K562 (cell line): ENCODE results near the gene YIPF5. TPM values are rescaled to one million over a fixed set of nuclear protein-coding genes. Genes with fewer than 3 reads are reported as not detected.

Source experiments
- ATAC-seq: fragments of 200-7000 bp; cut with Tn5 transposase; 3 replicates; pipeline ENCODE4 v1.9.1; 2020; ENCODE audit warnings: moderate library complexity
- BruUV-seq: library from RNA; stranded (reverse); fragments of 400-500 nt; replicated peaks from 2 replicates; lab custom pipeline; 2021; lab: Mats Ljungman, UMichigan
- CTCF ChIA-PET: fragments of 300-600 bp; formaldehyde crosslinking; extraction: SDS; loops from one replicate; lab custom pipeline; 2021; ENCODE audit warnings: low intra/inter-chr PET ratio; lab: Yijun Ruan, JAX
- POLR2A ChIA-PET: fragments of 300-600, 350-650 bp; sonication (Branson Sonifier 250); formaldehyde crosslinking; extraction: SDS; loops from one replicate; lab custom pipeline; 2021; ENCODE audit warnings: antibody characterized with exemption, inconsistent platforms; lab: Yijun Ruan, JAX
- DNase-seq, 4 experiments: peaks; one replicate each; pipeline versions ENCODE4 v3.0.0 to v3.0.0-alpha.2; 2011 to 2018; ENCODE audit warnings: low spot score in 3 of 4, mixed read lengths in 3 of 4; ENCODE audit errors: extremely low read depth in 1 of 4
- FAIRE-seq: peaks from 2 replicates; lab custom pipeline; 2011; peaks lifted over from hg19 to GRCh38; lab: Jason Lieb, UNC
- H2AFZ ChIP-seq: 2 replicates; pipeline ENCODE4 v1.6.0; 2011; ENCODE audit warnings: low read depth, low read length, control low read depth, inconsistent platforms
- H3K27ac ChIP-seq: fragments of 200-600 bp; 3 replicates; pipeline ENCODE4 v1.8.0; 2011; ENCODE audit warnings: low read depth, mild to moderate bottlenecking, control low read depth, inconsistent platforms, low read length, moderate library complexity, mixed read lengths; ENCODE audit errors: extremely low read depth
- H3K27me3 ChIP-seq, 2 experiments: fragments of 300-600 bp in 1 of 2; 2 replicates in 1 of 2; 3 replicates in 1 of 2; pipeline versions ENCODE4 v1.6.0 to v1.8.0; 2011; ENCODE audit warnings: inconsistent platforms in 2 of 2, low read length in 2 of 2, mild to moderate bottlenecking in 1 of 2, mixed read lengths in 1 of 2, moderate library complexity in 1 of 2; ENCODE audit not compliant: control insufficient read depth in 2 of 2, insufficient read depth in 2 of 2
- H3K36me3 ChIP-seq: fragments of 300-600 bp; 3 replicates; pipeline ENCODE4 v1.8.0; 2011; ENCODE audit warnings: mild to moderate bottlenecking, low read length, inconsistent platforms; ENCODE audit not compliant: control insufficient read depth, insufficient read depth
- H3K4me1 ChIP-seq, 2 experiments: fragments of 200-600 bp in 1 of 2; replicated peaks in 1 of 2; 2 replicates in 1 of 2; 3 replicates in 1 of 2; pipeline versions ENCODE4 v1.5.1 to v1.8.0; 2011; ENCODE audit warnings: inconsistent platforms in 2 of 2, low read length in 2 of 2, mild to moderate bottlenecking in 1 of 2, mixed read lengths in 1 of 2, moderate library complexity in 1 of 2; ENCODE audit not compliant: control insufficient read depth in 2 of 2, insufficient read depth in 2 of 2
- H3K4me2 ChIP-seq: 2 replicates; pipeline ENCODE4 v1.6.1; 2011; ENCODE audit warnings: low read length, control low read depth, inconsistent platforms, mixed read lengths; ENCODE audit not compliant: insufficient read depth
- H3K4me3 ChIP-seq: fragments of 200-600 bp; sonication (generic), shearing (Covaris generic); 2 replicates; pipeline ENCODE4 v1.5.1; 2016; ENCODE audit warnings: control low read depth, inconsistent platforms
- H3K79me2 ChIP-seq: fragments of 200-600 bp; 3 replicates; pipeline ENCODE4 v1.8.0; 2011; ENCODE audit warnings: low read length, inconsistent platforms; ENCODE audit not compliant: control insufficient read depth, insufficient read depth
- H3K9ac ChIP-seq, 2 experiments: 2 replicates each; pipeline versions ENCODE4 v1.6.0 to v1.6.1; 2011; ENCODE audit warnings: low read depth in 2 of 2, low read length in 2 of 2, control low read depth in 1 of 2, inconsistent platforms in 1 of 2, mild to moderate bottlenecking in 1 of 2, mixed read lengths in 1 of 2; ENCODE audit not compliant: insufficient read depth in 1 of 2
- H3K9me1 ChIP-seq: one replicate; pipeline ENCODE4 v1.6.0; 2011; ENCODE audit warnings: inconsistent platforms, mild to moderate bottlenecking, low read length, moderate library complexity; ENCODE audit not compliant: control insufficient read depth, insufficient read depth
- H3K9me3 ChIP-seq: replicated peaks from 2 replicates; pipeline ENCODE4 v1.5.1; 2011; ENCODE audit warnings: low read depth, low read length, inconsistent platforms; ENCODE audit not compliant: control insufficient read depth, insufficient read depth
- H4K20me1 ChIP-seq: replicated peaks from 2 replicates; pipeline ENCODE4 v1.6.1; 2011; ENCODE audit warnings: low read length, inconsistent platforms, mixed read lengths; ENCODE audit not compliant: control insufficient read depth, insufficient read depth
- C11orf30 ChIP-seq: fragments of 450-650 bp; IDR thresholded peaks from 2 replicates; pipeline ENCODE4 v1.6.1; 2016; ENCODE audit warnings: low read depth, mild to moderate bottlenecking
- CBFB ChIP-seq: sonication (generic); formaldehyde crosslinking; IDR thresholded peaks from 2 replicates; pipeline ENCODE4 v1.4.0; 2020; ENCODE audit warnings: mild to moderate bottlenecking, missing genetic modification reagents
- MAFG ChIP-seq: fragments of 450-650 bp; conservative IDR thresholded peaks from 2 replicates; pipeline ENCODE4 v1.6.1; 2016; ENCODE audit warnings: missing genetic modification characterization, missing compliant biosample characterization
- PHF20 ChIP-seq: fragments of 450-650 bp; IDR thresholded peaks from 2 replicates; pipeline ENCODE4 v1.6.1; 2018; ENCODE audit not compliant: partially characterized antibody
- ZNF316 ChIP-seq: fragments of 450-650 bp; IDR thresholded peaks from 2 replicates; pipeline ENCODE4 v1.6.1; 2016
- WGBS: fragments of 100-300 bp; shearing (Covaris generic); methylation state at CpG from one replicate; pipeline ENCODE4 v1.1.6; 2016; ENCODE audit warnings: low coverage, mixed read lengths; ENCODE audit not compliant: insufficient coverage; ENCODE audit errors: missing lambda C conversion rate; 5-methylcytosine and 5-hydroxymethylcytosine counted together
- in situ Hi-C: fragments of 300-500 bp; cut with MboI; formaldehyde crosslinking; loops from 4 replicates; pipeline ENCODE4 v1.15.0; 2018; ENCODE audit warnings: inconsistent platforms, mixed read lengths
- intact Hi-C: fragments of 100-400 bp; cut with micrococcal nuclease; formaldehyde crosslinking; loops from 2 replicates; pipeline ENCODE4 v1.14.2; 2022
- polyA plus RNA-seq, 8 experiments: library from polyadenylated mRNA; depleted of rRNA in 4 of 8; stranded (reverse) in 5 of 8; unstranded in 3 of 8; fragments of >200 nt; fragmentation: Nextera tagmentation in 2 of 8; fragmentation: Illumina TruSeq in 1 of 8; extraction: Ambion mirVana in 2 of 8; extraction: Trizol in 1 of 8; gene quantifications; 2 replicates each; pipeline versions ENCODE4 v1.2.1 to v1.2.3, GENCODE V29; 2011 to 2014; ENCODE audit warnings: inconsistent platforms in 1 of 8, missing spikeins in 1 of 8
- total RNA-seq, 7 experiments: library from RNA; depleted of rRNA in 6 of 7; stranded (reverse); fragments of >200 nt in 6 of 7; fragmentation: Illumina TruSeq in 2 of 7; extraction: Trizol in 2 of 7; gene quantifications; 2 replicates each; pipeline versions ENCODE4 v1.2.1 to v1.2.3, GENCODE V29; 2011 to 2021; ENCODE audit warnings: low replicate concordance in 1 of 7
- TF ChIP-seq, protein P1 (sequence below): fragments of 450-650 bp; IDR thresholded peaks from 2 replicates; pipeline ENCODE4 v1.6.1; 2017; ENCODE audit warnings: antibody characterized with exemption, mild to moderate bottlenecking

Gene YIPF5
- total and polyA plus RNA-seq, 9 of the 15 experiments (the other 6 are each of a cell fraction or from before 2014, with no cell fraction given): 12.1 to 52.9 (median 33.7) TPM

DNA sequence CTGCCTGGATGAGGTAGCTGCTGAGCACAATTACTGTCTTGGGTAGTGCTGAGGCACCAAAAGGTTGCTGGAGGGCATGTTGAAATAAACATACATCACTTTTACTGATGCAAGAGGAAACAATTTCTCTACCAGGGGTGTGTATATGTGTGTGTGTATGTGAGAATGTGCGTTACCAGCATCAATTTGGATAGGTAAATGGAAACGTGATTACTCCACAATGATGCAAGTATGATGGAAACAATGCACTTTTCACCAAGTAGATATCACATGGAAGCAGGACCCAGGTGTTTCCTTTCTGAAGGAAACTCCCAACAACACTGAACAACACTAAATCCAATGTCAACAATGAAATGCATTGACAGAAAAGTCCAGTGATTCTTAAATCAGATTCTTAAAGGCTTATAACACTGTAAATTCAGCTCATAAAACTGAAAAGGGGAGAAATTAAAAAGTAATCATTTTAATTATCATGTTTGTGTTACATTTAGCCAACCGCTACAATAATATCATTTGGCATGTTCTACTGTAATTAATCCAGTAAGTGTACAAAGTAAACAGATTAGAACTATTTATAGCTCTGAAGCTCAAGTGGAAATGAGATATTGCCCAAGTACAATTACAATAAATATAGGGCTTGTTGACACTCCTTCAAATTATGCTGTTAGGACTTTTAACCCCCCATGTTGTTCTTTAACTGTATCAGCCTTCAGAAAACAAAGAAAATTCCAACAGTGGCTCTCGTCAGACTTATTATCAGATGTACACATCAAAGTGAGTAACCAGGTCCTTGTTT, 25.3 kb downstream of the YIPF5 start (continued):
- TF ChIP-seq, protein P1, sequence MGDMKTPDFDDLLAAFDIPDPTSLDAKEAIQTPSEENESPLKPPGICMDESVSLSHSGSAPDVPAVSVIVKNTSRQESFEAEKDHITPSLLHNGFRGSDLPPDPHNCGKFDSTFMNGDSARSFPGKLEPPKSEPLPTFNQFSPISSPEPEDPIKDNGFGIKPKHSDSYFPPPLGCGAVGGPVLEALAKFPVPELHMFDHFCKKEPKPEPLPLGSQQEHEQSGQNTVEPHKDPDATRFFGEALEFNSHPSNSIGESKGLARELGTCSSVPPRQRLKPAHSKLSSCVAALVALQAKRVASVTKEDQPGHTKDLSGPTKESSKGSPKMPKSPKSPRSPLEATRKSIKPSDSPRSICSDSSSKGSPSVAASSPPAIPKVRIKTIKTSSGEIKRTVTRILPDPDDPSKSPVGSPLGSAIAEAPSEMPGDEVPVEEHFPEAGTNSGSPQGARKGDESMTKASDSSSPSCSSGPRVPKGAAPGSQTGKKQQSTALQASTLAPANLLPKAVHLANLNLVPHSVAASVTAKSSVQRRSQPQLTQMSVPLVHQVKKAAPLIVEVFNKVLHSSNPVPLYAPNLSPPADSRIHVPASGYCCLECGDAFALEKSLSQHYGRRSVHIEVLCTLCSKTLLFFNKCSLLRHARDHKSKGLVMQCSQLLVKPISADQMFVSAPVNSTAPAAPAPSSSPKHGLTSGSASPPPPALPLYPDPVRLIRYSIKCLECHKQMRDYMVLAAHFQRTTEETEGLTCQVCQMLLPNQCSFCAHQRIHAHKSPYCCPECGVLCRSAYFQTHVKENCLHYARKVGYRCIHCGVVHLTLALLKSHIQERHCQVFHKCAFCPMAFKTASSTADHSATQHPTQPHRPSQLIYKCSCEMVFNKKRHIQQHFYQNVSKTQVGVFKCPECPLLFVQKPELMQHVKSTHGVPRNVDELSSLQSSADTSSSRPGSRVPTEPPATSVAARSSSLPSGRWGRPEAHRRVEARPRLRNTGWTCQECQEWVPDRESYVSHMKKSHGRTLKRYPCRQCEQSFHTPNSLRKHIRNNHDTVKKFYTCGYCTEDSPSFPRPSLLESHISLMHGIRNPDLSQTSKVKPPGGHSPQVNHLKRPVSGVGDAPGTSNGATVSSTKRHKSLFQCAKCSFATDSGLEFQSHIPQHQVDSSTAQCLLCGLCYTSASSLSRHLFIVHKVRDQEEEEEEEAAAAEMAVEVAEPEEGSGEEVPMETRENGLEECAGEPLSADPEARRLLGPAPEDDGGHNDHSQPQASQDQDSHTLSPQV: no peak
- no peak for TF ChIP-seq CBFB (CRISPR knock-in tag)
- TF ChIP-seq, all 486 proteins: peak for 0

DNA sequence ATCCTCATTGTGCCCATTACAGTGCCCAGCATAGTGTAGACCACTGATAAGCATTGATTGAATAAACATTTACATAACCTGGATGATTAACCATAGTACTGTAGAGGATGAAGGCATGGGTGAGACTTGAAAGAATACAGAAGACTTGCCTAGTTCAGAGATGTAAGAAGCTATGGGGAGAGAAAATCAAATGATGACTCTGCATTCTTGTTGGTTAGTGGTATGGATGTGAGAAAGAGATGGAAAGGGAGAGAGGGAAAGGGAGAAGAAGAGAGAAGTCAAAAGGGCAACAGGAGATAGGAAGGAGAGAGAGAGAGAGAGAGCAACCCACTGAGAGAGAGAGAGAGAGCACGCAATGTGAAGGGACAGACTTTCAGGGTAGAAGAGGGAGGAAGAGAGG, 26.8 kb downstream of the YIPF5 start:
- intact Hi-C loops: loop anchor here (10.0 kb wide), 1 partner anchor 1129 kb away; no protein-coding TSS in a partner anchor

More for the DNA sequence above, 26.8 kb downstream of the YIPF5 start:
- Histone ChIP-seq H3K79me2 (no peaks in the 10 kb centered on the region), H3K4me2 (no peak overlapping the region), H3K36me3 (no peaks in the 10 kb centered on the region), H3K9me3 (no peaks in the 10 kb centered on the region), H3K9me1 (no peaks in the 10 kb centered on the region), H3K27ac (no peak overlapping the region), H3K4me1 (no peaks in the 10 kb centered on the region), H2AFZ (no peak overlapping the region), H3K27me3 (no peaks in the 10 kb centered on the region), H3K4me3 (no peak overlapping the region), H3K9ac (no peak overlapping the region), H4K20me1 (no peaks in the 10 kb centered on the region)
- ATAC-seq: no peak
- ChIA-PET POLR2A (interaction anchor here (0.6 kb wide), 1 partner anchor 9 kb away, joined by 3 read pairs; no protein-coding TSS in a partner anchor), CTCF (no interaction called here)
- TF ChIP-seq MAFG (tag): peak; percentile 21; the same call in 1 of the 2 replicates
- no peak for TF ChIP-seq PHF20
- peak; percentile 74 for TF ChIP-seq ZNF316
- peak; percentile 42 for TF ChIP-seq C11orf30
- no TSS peak for BruUV-seq
- 0% methylated on average over 1 of the region's 1 CpG for WGBS
- DNase-seq: no peak
- in situ Hi-C loops: no loop called here
- no peak for FAIRE-seq
